NCI-H2107 (cell line): ENCODE data around the gene PHC2.

Experiments used
- DNase-seq: peaks from one replicate; lab custom pipeline; 2025; lab: John Stamatoyannopoulos, UW

Gene PHC2

GRCh38 chr1:33388805-33389771 is 41.8 kb downstream of the PHC2 start:
- DNase-seq: no peak

- DNase-seq: no peak
Observed at GRCh38 chr1:33387625-33388024, 43.3 kb downstream of the PHC2 start.

- DNase-seq: no peak
Observed at GRCh38 chr1:33385251-33385650, 45.6 kb downstream of the PHC2 start.

- DNase-seq: no peak
Observed at GRCh38 chr1:33384040-33384812, 46.7 kb downstream of the PHC2 start.

GRCh38 chr1:33383489-33383888 is 47.4 kb downstream of the PHC2 start:
- no peak for DNase-seq

GRCh38 chr1:33382661-33383415 is 48.1 kb downstream of the PHC2 start:
- no peak for DNase-seq

- DNase-seq: no peak
Observed at GRCh38 chr1:33381977-33382376, 48.9 kb downstream of the PHC2 start.

GRCh38 chr1:33380811-33381210 is 50.1 kb downstream of the PHC2 start:
- no peak for DNase-seq

GRCh38 chr1:33379631-33380354 is 51.1 kb downstream of the PHC2 start:
- DNase-seq: no peak

- DNase-seq: no peak
Observed at GRCh38 chr1:33378976-33379375, 51.9 kb downstream of the PHC2 start.

GRCh38 chr1:33378524-33378923 is 52.4 kb downstream of the PHC2 start:
- DNase-seq: no peak

- DNase-seq: no peak
Observed at GRCh38 chr1:33377756-33378155, 53.1 kb downstream of the PHC2 start.

GRCh38 chr1:33377013-33377412 is 53.9 kb downstream of the PHC2 start:
- DNase-seq: no peak

GRCh38 chr1:33375316-33375715 is 55.6 kb downstream of the PHC2 start:
- DNase-seq: no peak

- DNase-seq: no peak
Observed at GRCh38 chr1:33374336-33375105, 56.4 kb downstream of the PHC2 start.

- no peak for DNase-seq
Observed at GRCh38 chr1:33373606-33374005, 57.3 kb downstream of the PHC2 start.

GRCh38 chr1:33372677-33373076 is 58.2 kb downstream of the PHC2 start:
- no peak for DNase-seq

GRCh38 chr1:33372162-33372561 is 58.7 kb downstream of the PHC2 start:
- DNase-seq: no peak

- no peak for DNase-seq
Observed at GRCh38 chr1:33371334-33371733, 59.6 kb downstream of the PHC2 start.

- DNase-seq: no peak
Observed at GRCh38 chr1:33370827-33371226, 60.1 kb downstream of the PHC2 start.

- DNase-seq: no peak
Observed at GRCh38 chr1:33370301-33370700, 60.6 kb downstream of the PHC2 start.
